Loucy (cell line): Measurements from ENCODE around the gene PARVB.

Experiments used
- H2AFZ ChIP-seq: fragments of 200-600 bp; sonication (generic); 2 replicates; pipeline ENCODE4 v1.6.0; 2016; ENCODE audit warnings: antibody characterized with exemption, mild to moderate bottlenecking, low read length, moderate library complexity
- H3F3A ChIP-seq: fragments of 200-600 bp; 2 replicates; pipeline ENCODE4 v1.6.0; 2016; ENCODE audit warnings: antibody characterized with exemption, low read depth, mild to moderate bottlenecking
- H3K27me3 ChIP-seq: fragments of 200-600 bp; sonication (generic); 2 replicates; pipeline ENCODE4 v1.6.1; 2014; ENCODE audit warnings: low read length, mild to moderate bottlenecking; ENCODE audit not compliant: insufficient read depth, poor library complexity, severe bottlenecking
- H3K36me3 ChIP-seq: fragments of 200-600 bp; sonication (generic); 2 replicates; pipeline ENCODE4 v1.6.1; 2016; ENCODE audit warnings: low read length; ENCODE audit not compliant: insufficient read depth
- H3K4me1 ChIP-seq: fragments of 200-600 bp; sonication (generic); 2 replicates; pipeline ENCODE4 v1.5.1; 2014; ENCODE audit warnings: low read length, mild to moderate bottlenecking; ENCODE audit not compliant: insufficient read depth, poor library complexity, severe bottlenecking
- H3K4me2 ChIP-seq: fragments of 200-600 bp; sonication (generic); 2 replicates; pipeline ENCODE4 v1.6.0; 2014; ENCODE audit warnings: antibody characterized with exemption, low read length, low read depth, mild to moderate bottlenecking; ENCODE audit not compliant: poor library complexity, severe bottlenecking
- H3K4me3 ChIP-seq: fragments of 200-600 bp; sonication (generic); 2 replicates; pipeline ENCODE4 v1.5.1; 2014; ENCODE audit warnings: low read length, mild to moderate bottlenecking, mixed read lengths; ENCODE audit not compliant: poor library complexity, severe bottlenecking
- H3K79me2 ChIP-seq: fragments of 200-600 bp; sonication (generic); 2 replicates; pipeline ENCODE4 v1.6.1; 2014; ENCODE audit warnings: low read length; ENCODE audit not compliant: insufficient read depth
- H3K9ac ChIP-seq: fragments of 200-600 bp; sonication (generic); 2 replicates; pipeline ENCODE4 v1.6.0; 2014; ENCODE audit warnings: mild to moderate bottlenecking, low read depth, low read length, moderate library complexity; ENCODE audit not compliant: poor library complexity, severe bottlenecking
- H3K9me2 ChIP-seq: fragments of 200-600 bp; sonication (generic); replicated peaks from 2 replicates; pipeline ENCODE4 v1.6.1; 2016; ENCODE audit warnings: low read depth, low read length, mixed read lengths
- H3K9me3 ChIP-seq: fragments of 200-600 bp; sonication (generic); 2 replicates; pipeline ENCODE4 v1.6.1; 2014; ENCODE audit warnings: mild to moderate bottlenecking, antibody characterized with exemption, low read length, low read depth; ENCODE audit not compliant: insufficient read depth
- H4K20me1 ChIP-seq: fragments of 200-600 bp; sonication (generic); 2 replicates; pipeline ENCODE4 v1.6.0; 2014; ENCODE audit warnings: antibody characterized with exemption, low read length, mild to moderate bottlenecking; ENCODE audit not compliant: insufficient read depth, poor library complexity, severe bottlenecking
- EZH2phosphoT487 ChIP-seq: fragments of 200-600 bp; IDR thresholded peaks from 2 replicates; pipeline ENCODE4 v1.6.1; 2018; ENCODE audit warnings: antibody characterized with exemption, mild to moderate bottlenecking, moderate library complexity, borderline replicate concordance
- TF ChIP-seq, protein P1 (sequence below): fragments of 200-600 bp; sonication (generic); conservative IDR thresholded peaks from 2 replicates; pipeline ENCODE4 v1.5.1; 2014; ENCODE audit warnings: mild to moderate bottlenecking, antibody characterized with exemption, low read length

The PARVB gene

DNA sequence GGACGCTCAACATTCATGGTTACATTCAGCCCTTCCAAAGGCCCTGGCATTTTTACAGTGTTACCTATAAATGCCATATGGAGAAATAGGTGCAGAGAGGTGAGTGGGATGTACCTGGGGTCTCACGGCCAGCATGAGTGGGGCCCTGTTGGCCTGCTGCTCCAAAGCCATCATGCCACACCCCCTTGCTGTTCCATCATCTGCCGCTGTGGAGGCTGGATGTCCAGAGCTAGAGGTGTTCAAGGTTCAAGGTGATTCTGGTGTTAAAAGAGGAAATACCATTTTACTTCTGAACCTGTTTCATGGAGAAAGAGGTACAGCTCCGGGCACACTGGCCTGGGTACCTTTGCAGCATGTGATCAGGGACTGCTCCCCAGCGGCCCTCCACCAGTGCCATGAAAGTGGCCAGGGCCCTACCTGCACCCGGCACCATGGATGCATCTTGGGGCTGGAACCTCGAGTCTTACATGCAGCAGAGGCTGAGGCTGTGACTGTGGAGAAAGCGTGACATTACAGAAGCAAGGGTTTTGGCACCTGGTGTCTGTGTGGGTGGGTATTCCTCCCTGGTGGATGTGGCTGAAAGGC, 68.6 kb downstream of the PARVB start:
- H3K36me3 ChIP-seq = no peaks in the 10 kb centered on the region; the same call in 1 of the 2 replicates
- TF ChIP-seq, protein P1, sequence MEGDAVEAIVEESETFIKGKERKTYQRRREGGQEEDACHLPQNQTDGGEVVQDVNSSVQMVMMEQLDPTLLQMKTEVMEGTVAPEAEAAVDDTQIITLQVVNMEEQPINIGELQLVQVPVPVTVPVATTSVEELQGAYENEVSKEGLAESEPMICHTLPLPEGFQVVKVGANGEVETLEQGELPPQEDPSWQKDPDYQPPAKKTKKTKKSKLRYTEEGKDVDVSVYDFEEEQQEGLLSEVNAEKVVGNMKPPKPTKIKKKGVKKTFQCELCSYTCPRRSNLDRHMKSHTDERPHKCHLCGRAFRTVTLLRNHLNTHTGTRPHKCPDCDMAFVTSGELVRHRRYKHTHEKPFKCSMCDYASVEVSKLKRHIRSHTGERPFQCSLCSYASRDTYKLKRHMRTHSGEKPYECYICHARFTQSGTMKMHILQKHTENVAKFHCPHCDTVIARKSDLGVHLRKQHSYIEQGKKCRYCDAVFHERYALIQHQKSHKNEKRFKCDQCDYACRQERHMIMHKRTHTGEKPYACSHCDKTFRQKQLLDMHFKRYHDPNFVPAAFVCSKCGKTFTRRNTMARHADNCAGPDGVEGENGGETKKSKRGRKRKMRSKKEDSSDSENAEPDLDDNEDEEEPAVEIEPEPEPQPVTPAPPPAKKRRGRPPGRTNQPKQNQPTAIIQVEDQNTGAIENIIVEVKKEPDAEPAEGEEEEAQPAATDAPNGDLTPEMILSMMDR = no peak
- no peak for TF ChIP-seq EZH2phosphoT487
- H3K9ac ChIP-seq = no peak overlapping the region
- H3K27me3 ChIP-seq = no peaks in the 10 kb centered on the region
- no peaks in the 10 kb centered on the region for H3K9me2 ChIP-seq
- no peaks in the 10 kb centered on the region for H4K20me1 ChIP-seq
- no peaks in the 10 kb centered on the region for H3F3A ChIP-seq
- H2AFZ ChIP-seq = no peak overlapping the region
- no peaks in the 10 kb centered on the region for H3K9me3 ChIP-seq
- no peaks in the 10 kb centered on the region for H3K4me1 ChIP-seq
- no peak overlapping the region for H3K4me3 ChIP-seq
- no peak overlapping the region for H3K4me2 ChIP-seq
- H3K79me2 ChIP-seq = no peaks in the 10 kb centered on the region

DNA sequence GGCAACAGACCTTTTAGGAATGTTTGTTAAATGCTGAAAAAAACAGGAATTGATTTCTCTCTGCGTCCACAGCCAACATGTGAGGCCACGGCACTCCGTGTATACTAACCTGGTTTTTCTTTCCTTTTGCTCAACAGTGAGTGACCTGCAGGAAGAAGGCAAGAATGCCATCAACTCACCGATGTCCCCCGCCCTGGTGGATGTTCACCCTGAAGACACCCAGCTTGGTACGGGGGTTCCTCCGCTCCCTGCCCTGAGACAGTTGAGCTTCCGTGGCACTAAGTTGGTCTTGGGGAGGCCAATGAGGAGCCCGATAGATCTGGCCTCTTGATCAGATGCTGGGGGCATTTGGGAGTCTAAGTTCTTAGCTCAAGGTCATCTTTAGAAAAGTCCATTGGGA, 69.7 kb downstream of the PARVB start:
- H2AFZ ChIP-seq = no peak overlapping the region
- H3K4me1 ChIP-seq = no peaks in the 10 kb centered on the region
- no peaks in the 10 kb centered on the region for H3F3A ChIP-seq
- no peaks in the 10 kb centered on the region; the same call in 1 of the 2 replicates for H3K36me3 ChIP-seq
- no peak overlapping the region for H3K9ac ChIP-seq
- H3K27me3 ChIP-seq = no peaks in the 10 kb centered on the region
- H3K79me2 ChIP-seq = no peaks in the 10 kb centered on the region
- H3K9me2 ChIP-seq = no peaks in the 10 kb centered on the region
- no peak for TF ChIP-seq EZH2phosphoT487
- TF ChIP-seq, protein P1 = no peak
- no peaks in the 10 kb centered on the region for H4K20me1 ChIP-seq
- no peak overlapping the region for H3K4me2 ChIP-seq
- H3K9me3 ChIP-seq = no peaks in the 10 kb centered on the region
- no peak overlapping the region for H3K4me3 ChIP-seq

DNA sequence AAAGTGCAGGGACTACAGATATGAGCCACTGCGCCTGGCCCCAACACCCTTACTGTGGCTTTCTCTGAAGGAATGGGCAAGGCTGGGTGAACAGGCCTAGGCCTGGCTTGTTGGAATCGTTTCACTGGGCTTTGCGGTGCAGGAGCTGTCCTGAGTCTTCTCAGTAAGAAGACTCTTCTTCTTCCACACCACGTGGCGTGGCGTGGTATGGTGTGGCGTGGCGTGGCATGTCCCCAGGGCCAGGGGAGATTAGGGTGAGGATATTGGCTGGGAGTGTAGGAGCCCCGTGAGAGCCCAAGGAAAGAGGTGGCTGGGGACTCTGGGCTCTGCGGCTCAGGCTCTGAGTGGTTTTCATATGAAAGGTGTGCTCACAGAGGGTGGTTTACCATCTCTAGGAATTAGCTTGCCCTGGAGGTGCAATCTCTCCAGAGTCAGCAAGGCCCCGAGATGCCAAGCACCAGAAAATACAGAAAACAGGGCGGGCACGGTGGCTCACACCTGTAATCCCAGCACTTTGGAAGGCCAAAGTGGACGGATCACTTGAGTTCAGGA, 70.7 kb downstream of the PARVB start:
- Histone ChIP-seq H3K36me3 (no peaks in the 10 kb centered on the region; the same call in 1 of the 2 replicates), H3K4me3 (no peak overlapping the region), H3K9me3 (no peaks in the 10 kb centered on the region), H2AFZ (no peak overlapping the region), H3F3A (no peaks in the 10 kb centered on the region), H4K20me1 (no peaks in the 10 kb centered on the region), H3K27me3 (no peaks in the 10 kb centered on the region), H3K4me2 (no peak overlapping the region), H3K79me2 (no peaks in the 10 kb centered on the region), H3K4me1 (no peaks in the 10 kb centered on the region), H3K9me2 (no peaks in the 10 kb centered on the region), H3K9ac (no peak overlapping the region)
- TF ChIP-seq, protein P1 = no peak
- no peak for TF ChIP-seq EZH2phosphoT487
